HG03457 (cell line): ENCODE measurements around the gene MYLK4.
A peak's percentile ranks its signal among the peaks of the same experiment; 100 is the strongest.

Source experiments
- ATAC-seq: cut with Tn5 transposase; IDR thresholded peaks from one replicate; pipeline ENCODE4 v1.9.1; 2021; ENCODE audit warnings: moderate number of reproducible peaks; ENCODE audit not compliant: unreplicated experiment

Gene MYLK4

DNA sequence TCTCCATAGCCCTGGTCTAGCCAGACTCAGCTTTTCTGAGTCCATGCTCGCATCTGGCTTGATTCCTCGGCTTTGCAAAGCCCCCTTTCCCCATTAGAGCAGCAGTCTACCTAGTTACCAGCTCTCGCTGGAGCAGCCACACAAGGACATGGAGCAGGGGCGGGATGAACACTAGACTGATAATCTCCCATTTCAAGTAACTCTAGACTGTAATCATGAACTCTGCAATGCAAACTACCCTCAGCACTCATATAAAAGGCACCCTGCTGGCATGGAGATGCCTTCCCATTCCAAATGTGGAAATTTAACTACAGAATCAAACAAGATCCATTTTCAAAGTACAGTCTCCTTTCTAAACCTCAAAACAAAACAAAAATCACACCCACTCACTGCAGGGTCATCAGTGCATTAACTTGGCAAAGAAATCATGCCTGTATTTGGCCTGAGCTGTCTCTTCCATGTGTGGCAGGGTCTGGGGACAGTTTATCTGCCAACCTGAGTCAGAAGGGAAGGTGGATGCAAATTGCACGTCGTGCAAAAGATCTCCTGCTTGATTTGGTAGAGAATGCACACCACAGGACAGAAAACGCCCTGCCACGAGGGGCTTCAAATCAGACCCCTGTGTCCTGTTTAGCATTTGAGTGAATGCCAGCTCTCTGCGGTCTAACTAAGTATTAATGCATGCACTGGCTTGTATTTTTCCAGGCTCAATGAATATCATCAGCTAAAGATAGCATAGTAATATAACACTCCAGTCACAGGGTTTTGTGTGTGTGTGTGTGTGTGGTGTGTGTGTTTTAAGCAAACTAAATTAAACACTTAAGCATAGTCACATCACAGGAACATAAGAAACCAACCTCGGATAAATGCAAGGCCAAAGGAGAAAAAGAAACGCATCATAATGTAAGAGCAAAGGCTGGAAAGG, 85.3 kb downstream of the MYLK4 start:
- no peak for ATAC-seq

DNA sequence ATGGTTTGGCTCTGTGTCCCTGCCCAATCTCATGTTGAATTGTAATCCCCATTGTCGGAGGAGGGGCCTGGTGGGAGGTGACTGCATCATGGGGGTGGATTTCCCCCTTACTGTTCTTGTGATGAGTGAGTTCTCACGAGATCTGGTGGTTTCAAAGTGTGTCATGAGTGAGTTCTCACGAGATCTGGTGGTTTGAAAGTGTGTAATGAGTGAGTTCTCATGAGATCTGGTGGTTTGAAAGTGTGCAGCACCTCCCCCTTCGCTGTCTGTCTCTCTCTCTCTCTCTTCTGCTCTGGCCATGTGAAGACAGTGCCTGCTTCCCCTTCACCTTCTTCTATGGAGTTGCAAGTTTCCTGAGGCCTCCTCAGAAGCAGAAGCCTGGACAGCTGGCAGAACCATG, 87.6 kb downstream of the MYLK4 start:
- no peak for ATAC-seq

DNA sequence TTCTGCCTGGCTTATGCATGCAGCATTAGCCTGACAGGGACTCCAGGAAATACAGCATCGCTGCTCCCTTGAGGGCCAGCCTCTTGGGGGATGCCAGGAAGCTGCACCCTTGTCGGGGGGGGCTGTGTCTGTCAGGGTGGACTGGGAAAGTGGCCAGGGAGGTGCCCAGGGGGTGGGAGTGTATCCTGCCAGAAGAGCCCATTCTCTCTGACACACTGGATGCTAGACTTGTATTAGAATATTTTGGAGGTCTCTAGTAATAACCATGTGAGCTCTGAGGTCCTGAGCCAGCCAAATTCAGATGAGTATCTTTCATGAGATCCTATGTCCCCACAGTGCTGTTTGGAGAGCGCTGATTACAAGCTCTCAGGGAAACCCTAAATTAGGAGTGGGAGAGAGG, 89.1 kb downstream of the MYLK4 start:
- no peak for ATAC-seq

DNA sequence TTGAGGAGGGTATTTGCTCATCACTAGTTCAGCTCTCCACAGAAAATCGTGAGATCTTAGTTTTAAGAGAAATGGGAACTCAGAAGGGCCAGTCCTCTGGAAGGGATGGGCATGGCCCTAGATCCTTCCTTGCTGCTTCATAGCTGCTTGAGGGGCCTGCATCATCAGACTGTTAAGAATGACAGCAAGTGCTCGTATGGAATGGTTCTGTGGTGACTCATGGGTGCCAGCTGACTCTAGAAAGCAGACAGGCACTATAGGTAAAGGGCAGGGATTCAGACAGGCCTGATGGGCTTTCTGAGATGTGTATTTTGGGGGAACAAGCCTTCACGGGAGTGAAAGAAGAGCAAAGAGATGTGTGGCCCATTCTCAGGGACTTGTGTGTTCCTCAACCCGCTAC, 90.8 kb downstream of the MYLK4 start:
- no peak for ATAC-seq

DNA sequence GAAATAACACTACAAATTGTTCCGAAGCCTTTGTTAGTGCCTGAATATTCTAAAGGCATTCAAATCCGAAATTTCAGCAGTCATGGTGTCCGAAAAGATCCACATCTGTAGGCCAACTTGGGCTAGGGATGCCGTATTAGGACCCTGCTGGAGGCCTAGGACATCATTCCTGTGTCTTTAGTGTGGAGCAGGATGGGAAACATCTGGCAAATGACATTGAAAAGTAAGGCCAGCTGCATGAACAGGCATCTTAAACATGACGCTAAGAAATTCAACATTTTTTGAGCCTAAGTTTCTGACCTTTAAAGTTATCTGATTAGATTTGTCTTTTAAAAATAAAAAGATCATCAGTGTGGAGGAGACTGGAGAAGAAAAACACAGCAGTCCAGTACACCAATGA, 91.3 kb downstream of the MYLK4 start:
- no peak for ATAC-seq

DNA sequence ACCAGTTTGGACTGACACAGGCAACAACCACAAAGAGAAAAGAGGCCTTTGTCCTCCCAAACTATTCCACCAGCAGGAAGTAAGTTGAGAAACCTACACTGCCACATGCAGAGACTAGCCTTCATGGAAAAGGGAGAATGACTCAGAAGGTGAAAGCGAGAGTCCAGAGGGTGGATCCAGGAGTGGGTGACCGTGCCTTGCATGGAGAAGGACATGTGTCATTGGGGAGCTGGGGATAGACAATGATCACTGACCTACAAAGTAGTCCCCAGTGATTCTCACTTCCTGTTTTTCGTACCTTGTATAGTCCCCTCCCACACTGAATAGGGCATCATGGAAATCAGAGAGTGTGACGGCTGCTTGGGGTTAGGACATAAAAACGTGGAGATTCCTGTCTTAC, 91.9 kb downstream of the MYLK4 start:
- ATAC-seq, result peak; percentile 71

DNA sequence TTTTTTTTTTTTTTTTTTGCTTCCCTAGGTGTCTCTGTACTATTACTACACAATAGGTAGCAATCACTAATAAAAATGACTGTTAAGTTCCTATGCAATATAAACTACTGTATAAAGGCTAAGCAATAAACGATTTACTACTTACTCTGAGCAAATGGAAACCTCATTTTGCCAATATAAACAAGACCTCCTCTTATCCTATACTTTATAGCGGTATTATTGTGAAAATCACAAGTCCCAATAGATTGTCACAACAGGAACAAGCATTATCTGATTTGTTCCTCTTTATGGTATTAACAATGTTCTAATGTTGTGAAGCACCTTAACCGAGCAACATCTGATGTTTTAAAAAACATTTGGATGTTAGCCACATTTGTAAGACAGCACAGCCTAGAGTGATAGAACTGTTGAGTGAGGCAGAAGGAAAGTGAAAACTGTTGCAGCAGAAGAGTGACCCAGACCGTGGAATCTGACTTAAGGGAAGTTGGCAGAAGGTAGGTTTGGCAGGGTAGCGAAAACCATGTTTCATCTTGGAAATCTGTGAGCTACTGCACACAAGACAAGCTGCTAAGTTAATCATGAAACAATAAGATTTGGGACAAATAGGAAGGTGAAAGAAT, 94.2 kb downstream of the MYLK4 start:
- no peak for ATAC-seq

DNA sequence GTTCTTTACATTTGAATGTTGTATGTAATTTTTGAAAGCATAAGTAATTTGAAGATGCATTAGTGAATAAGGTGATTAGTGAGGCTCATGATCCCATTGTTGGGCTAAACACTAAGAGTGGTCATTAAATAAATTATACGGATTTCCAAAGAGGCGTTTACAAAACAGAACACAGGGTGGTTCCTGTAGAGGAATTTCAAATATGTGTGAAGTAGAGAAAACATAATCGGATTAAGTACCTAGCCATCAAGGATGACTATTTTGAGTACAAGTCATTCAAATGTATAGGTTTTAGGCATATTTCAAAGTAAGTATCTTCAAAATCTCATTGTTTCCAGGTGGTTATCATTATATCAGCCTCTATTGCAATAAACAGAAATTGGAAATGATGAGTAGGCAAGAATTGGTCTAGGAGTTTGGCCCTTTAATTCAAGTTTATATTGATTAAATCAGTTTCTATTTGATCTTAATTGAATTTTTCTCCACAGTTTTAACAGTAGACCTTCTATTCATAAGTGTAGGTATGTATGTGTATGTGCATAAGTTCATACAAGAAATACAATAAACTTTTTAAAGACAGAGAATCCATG, 94.8 kb downstream of the MYLK4 start:
- ATAC-seq, result no peak

DNA sequence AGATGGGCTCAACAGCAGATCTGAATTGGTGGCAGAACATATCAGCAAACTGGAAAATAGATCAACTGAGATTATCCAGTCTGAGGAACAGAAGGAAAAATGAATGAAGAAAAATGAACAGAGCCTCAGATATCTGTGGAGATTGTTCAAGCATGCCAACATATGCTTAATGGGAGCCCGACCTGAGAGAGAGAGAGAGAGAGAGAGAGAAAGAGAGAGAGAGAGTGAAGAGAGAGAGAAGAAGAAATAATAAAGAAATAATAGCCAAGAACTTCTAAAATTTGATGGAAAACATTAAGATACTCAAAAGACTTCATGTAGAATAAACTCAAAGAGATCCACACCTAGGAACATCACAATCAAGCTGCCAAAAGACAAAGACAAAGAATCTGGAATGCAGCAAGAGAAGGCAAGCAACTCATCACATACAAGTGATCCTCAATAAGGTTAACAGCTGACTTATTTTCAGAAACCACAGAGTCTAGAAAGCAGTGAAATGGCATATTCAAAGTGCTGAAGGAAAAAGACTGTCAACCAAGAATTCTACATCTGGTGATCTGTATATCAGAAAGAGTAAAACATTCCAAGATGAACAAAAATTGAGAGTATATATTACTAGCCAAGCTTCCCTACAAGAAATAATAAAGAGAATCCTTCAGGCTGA, 97.2 kb downstream of the MYLK4 start:
- no peak for ATAC-seq

DNA sequence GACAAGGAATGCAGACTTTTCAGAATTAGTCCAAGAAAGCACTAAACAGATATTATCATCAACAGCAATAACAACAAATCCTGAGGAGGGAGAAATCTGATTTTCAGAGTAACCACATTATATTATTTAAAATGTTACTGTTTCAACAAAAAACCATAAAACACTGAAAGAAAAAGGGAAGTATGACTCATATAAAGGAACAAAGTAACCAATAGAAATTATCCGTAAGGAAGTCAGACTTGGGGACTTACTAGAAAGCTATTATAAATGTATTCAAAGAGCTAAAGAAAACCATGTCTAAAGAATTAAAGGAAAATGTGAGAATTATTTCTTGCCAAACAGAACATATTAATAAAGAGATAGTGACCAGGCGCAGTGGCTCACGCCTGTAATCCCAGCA, 98.1 kb downstream of the MYLK4 start:
- no peak for ATAC-seq

DNA sequence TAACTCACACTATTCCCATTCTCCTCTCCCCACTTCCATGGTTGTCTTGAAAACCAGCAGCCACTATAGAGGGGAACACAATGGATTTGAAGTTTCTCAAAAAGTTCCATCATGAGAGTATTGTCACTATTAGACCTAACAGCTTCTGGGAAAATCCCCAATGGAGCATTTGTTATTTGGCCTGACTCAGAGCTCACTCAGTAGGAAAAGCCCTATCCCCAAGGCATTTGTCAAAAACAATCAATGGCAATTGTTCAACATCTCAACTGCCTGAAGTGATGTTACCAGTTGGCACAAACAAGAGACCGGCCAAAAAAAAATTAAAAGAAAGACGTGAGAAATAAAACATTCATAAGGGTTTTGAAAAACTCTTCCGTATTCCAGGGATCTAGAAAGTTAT, 98.8 kb downstream of the MYLK4 start:
- ATAC-seq, result no peak

DNA sequence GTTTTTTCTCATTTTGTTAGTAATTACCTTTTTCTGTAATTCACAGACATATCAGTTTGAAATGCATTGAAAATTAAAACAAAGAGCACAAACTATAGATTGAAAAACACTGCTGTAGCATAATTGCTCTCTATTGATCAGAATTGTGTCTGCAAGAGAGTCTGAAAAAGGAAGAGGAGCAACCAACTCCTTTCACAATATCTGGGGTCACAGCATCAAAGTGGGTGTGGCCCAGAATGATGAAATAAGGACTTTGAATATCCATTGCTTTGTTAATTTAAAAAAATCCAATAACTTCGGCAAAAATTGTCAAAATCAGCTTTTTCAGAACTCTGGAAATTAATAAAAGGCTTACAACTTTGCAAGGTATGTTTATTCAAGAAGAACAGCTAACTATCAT, 99.2 kb downstream of the MYLK4 start:
- no peak for ATAC-seq

DNA sequence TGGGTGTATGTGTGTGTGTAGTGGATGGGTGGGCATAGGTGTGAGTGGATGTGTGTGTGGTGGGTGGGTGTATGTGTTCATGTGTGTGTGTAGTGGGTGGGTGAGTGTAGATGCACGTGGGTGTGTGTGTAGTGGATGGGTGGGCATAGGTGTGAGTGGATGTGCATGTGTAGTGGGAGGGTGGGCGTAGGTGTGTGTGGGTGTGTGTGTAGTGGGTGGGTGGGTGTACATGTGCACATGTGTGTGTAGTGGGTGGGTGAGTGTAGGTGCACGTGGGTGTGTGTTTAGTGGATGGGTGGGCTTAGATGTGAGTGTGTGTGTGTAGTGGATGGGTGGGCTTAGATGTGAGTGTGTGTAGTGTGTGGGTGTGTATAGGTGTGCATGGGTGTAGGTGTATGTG, 104.4 kb downstream of the MYLK4 start:
- no peak for ATAC-seq

DNA sequence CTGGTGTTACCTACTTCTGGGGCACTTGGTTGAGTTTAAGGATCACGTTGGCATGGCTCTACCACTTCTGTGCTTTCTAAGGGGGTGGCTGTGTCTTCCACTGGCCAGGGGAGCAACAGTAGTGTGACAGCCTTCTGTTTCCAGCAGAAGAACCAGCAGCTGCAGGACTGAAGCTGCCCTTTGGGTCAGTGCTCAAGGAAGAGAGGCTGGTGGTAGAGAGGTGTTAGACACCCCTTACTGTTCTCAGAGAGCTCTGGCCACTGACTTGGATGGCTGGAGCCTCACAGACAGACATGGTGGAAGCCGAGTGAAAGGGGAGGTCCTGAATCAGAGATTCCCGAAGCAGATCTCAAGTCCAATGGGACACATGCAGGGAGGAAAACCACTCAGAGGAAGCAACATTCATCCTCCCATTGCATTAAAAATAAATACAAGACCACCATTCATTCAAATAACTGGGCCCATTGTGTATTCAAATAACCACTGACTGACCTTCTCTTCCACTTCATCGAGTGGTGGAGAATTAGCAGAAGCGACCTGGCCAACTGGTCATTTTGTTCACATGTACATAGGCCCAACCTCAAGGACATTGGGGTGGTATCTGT, 106.7 kb downstream of the MYLK4 start:
- no peak for ATAC-seq

DNA sequence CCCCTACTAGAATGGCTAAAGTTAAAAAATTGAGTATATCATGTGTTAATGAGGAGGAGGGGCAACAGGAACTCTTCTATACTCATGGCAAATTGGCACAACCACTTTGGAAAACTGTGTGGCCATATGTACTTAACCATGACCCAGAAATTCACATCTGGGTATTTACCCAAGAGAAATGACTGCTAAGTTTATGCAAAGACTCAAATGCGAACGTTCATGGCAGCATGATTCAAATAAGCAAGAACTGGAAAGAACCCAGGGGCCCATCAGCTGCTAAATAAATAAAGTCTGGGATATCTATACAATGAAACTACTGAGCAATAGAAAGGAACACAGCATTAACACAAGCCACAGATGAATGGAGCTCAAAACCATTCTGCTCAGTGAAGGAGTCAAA, 107.6 kb downstream of the MYLK4 start:
- ATAC-seq, result no peak

DNA sequence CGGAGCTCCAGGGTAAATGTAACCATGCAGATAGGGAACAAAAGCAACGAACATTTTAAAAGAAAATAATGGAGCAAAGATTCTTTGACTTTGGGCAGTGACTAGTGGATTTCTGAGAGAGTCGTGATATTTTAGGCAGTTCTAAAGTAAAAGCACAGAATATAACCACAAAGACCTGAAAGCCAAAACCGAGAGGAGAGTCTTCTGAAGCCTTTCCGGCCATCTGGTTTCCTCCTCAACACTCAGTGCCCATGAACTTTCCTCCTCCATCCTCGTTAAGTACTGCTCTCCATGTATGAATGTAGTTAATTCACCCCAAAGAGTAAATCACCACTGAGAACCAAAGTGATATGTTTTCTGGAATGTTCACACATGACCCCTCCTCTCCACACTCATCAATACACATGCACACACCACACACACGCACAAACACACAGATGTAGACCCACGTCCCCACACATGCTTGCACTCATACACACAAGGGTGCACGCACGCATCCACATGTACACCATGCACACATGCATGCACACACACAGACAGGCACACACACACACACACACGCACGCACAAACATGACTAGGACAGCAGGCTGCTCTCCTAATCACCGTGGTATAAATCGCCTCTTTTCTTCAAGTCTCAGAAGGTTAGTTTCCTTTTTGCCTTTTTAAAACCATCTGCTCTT, 109.5 kb downstream of the MYLK4 start:
- ATAC-seq, result no peak

DNA sequence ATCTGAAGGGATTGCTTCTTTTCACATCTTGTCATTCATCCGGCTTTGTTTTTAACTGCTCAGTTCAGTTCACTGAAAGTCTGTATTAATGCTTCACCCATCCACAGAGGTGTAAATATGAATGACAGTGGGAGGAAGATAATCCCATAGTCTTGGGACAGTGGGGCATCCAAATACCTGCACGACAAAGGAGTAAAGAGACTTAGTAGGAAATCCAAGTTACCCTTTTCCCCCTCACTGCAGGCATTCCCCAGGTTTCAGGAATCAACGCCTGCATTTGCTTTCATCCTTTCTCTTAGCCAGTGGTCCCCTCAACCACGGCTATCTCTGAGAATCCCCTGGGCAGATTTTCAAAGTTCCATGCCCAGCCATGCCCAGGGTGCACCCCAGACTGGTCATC, 110.2 kb downstream of the MYLK4 start:
- no peak for ATAC-seq

DNA sequence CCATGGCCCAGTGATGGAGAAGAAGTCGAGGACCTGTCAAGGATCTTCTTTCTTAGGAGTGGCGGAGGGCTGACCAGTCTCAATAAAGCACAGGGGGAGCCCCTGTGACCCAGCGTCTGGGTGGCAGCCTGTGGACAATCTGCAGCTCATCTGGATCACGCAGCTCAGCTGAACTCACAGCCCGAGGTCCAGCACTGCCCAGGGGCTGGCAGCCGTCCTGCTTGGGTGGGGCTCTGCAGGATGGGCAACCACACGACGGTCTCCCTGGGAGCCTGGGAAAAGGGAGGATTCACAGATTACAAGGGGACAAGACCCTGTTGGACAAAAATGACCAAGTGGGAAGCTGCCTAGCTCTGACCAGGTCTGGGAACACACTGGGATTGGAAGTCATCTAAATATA, 110.8 kb downstream of the MYLK4 start:
- no peak for ATAC-seq

DNA sequence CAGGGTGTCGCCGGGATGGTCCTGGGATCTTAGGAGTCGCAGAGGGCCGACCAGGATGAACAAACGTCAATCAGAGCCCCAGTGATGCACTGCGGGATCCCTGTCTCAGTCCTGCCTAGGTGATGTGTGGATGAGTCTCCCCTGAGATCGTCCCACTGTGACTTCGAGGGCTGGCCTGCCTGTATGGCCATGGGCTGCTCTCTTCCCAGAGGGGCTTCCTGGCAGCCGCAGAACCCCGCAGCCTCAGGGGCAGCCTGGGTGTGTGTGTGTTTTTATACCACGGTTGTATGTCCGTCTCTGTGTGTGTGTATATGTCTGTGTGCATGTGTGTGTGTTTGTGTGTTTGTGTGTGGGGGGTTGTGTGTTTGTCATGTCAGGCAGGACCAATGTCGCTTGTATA, 111.6 kb downstream of the MYLK4 start:
- ATAC-seq, result no peak

DNA sequence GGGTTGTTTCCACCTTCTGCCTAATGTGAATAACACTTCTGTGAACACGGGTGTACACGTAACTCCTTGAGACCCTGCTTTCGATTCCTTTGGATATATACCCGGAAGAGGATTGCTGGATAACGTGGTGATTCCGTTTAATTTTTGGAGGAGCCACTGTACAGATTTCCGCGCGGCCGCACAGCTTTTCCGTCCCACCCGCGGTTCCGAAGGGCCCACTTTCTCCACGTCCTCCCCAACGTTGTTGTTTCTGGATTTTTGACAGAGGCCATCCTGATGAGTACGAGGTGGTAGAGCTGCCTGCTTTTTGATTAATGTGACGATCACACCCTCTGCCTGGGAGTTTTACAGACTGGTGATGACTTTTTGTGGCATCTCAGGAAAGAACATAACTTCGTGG, 114.0 kb downstream of the MYLK4 start:
- ATAC-seq, result no peak

DNA sequence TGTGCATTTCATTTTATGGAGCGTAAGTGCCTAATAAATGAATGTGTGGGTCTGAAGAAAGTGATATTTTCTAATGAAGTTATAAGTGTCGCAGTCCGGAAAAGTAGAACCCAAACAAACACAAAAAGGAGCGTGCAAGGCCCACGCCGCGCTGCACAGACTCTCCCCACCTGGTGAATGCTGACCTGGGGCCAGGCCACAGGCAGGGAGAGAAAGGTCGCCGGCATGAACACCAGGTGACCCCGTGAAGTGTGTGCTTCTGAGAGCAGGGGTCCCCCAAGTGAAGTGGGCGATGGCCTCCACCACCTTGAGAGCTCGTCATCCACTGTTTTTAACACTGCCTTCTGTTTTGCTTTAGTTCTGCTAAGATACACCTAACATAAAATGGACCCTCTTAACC, 114.8 kb downstream of the MYLK4 start:
- no peak for ATAC-seq
